Skin epidermis (tissue), 12 donors: ENCODE results near the gene RFXAP.

Experiments used
- H3K27ac ChIP-seq, 21 experiments: fragments of 200-600 bp; sonication (generic) in 11 of 21; one replicate each; pipeline ENCODE4 v1.5.0; 2020; ENCODE audit warnings: mild to moderate bottlenecking in 3 of 21, inconsistent platforms in 2 of 21, moderate library complexity in 2 of 21
- H3K4me3 ChIP-seq, 7 experiments: fragments of 200-600 bp; sonication (generic) in 2 of 7; one replicate each; pipeline ENCODE4 v1.5.0; 2020; ENCODE audit warnings: inconsistent platforms in 2 of 7, mild to moderate bottlenecking in 2 of 7, moderate library complexity in 1 of 7

Gene RFXAP

GRCh38 chr13:36862002-36862685 is 43.1 kb downstream of the RFXAP start:
- no peak overlapping the region for H3K4me3 ChIP-seq
- peak overlapping the region in 2 of 21 experiments; percentile 52 to 65 for H3K27ac ChIP-seq

- H3K27ac ChIP-seq, result peak overlapping the region in 2 of 21 experiments; percentile 52 to 65
- no peak overlapping the region for H3K4me3 ChIP-seq
These were observed 43.7 kb downstream of the RFXAP start for GRCh38 chr13:36862722-36863121.

- Histone ChIP-seq H3K4me3 (no peak overlapping the region), H3K27ac (no peak overlapping the region)
These were observed 46.2 kb downstream of the RFXAP start for GRCh38 chr13:36865265-36865664.

- Histone ChIP-seq H3K4me3 (no peak overlapping the region), H3K27ac (no peak overlapping the region)
These were observed 47.2 kb downstream of the RFXAP start for GRCh38 chr13:36866232-36866631.

- Histone ChIP-seq H3K4me3 (no peak overlapping the region), H3K27ac (no peak overlapping the region)
These were observed 51.1 kb downstream of the RFXAP start for GRCh38 chr13:36870050-36870692.

- no peak overlapping the region for H3K27ac ChIP-seq
- no peak overlapping the region for H3K4me3 ChIP-seq
These were observed 53.6 kb downstream of the RFXAP start for GRCh38 chr13:36872621-36873020.

- H3K4me3 ChIP-seq, result no peak overlapping the region
- H3K27ac ChIP-seq, result no peak overlapping the region
These were observed 56.4 kb downstream of the RFXAP start for GRCh38 chr13:36875431-36875830.

GRCh38 chr13:36875961-36876360 is 56.9 kb downstream of the RFXAP start:
- Histone ChIP-seq H3K4me3 (no peak overlapping the region), H3K27ac (no peak overlapping the region)
